Stimulated activated CD4-positive, alpha-beta T cell treated with anti-CD3 and anti-CD28 coated beads, Interleukin-4, amount 100 ng/mL, for 48 hours (primary cell): ENCODE results near the gene PCNX2.

Experiments used
- DNase-seq, 2 donors: peaks; one replicate each; pipeline ENCODE4 v3.0.0-alpha.2; 2020; ENCODE audit warnings: low read depth in 2 of 2

The PCNX2 gene

DNA sequence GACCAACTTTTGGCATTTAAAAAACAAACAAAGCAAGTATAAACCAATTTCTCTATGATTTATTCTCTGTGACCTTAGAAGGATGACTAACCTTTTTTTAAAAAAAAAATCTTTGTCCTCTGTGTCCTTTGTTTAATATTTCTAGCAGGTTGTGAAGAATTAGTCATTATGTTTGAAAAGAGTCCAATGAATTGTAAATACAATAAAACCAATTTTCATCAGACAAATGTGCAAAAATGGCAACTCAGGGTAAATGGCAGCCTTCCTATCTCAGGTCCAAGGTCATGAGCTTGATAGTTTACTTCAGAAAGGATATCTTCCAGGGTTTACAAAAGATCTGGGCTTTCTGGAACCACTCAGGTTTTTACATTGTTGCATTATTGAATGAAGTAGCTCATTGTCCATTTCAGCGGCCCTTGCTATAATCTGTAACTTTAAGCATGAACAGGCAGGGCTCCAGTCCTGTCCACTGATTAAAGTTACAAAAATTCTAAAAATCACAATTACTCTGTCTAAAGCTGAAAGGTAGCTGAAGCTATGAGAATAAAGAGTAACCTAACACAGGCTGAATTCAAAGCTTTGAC lies 20.3 kb upstream of the PCNX2 start:
- DNase-seq = no peak

DNA sequence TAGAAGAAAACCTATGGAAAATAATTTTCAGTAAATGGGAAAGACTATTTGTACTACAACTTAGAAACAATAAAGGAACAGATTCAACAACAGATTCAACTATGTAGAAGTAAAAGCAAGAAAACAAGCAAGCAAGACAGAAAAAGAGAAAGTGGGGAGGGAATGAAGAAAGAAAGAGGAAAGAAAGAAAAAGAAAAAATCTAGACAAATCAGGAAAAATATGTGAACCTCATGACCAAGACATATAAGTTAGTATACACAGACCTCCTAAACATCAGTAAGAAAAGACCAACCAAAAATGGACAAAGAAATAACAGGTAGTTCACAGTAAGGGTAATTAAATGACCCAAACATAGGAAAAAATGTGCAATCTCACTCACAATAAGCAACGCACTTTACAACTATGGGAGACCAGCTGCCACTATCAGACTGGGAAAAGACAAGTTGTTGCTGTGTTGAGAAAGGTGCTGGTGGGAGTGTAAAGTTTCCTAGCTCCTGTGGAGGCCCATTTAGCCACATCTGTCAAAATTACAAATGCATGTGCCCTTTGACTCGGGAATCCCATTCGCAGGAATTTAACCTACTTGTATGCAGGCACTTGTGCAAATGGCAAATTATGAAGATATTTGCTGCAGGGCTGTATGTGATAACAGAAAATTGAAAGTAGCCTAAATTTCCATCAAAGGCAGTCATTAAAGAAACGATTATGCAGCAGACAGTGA lies 18.1 kb upstream of the PCNX2 start:
- no peak for DNase-seq

DNA sequence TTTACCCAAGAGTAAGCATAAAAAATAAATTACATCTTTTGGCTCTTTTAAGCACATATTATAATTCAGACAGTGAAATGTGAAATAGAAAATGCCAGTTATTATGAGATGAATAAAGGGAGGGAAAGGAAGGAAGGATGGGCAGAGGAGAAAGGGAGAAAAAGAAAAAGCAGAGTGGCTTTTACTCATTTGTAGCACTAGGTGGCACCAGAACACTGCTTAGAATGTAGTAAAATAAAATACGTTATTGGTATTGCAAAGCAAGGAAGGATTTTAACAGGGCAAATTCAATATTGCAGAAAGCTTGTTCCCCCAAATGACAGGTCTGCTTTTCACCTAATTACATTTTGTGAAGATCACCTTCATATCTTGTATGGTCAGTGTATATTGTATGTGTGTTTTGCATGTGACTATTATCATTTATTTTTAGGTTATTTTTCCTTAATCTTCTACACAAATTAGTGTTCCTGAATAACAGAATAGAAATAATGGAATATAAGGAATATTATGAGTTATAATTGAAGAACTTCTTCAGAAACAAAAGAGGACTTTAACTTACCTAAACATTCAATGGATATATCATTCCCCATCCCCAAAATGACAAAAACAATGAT lies 9.1 kb upstream of the PCNX2 start:
- DNase-seq = no peak

DNA sequence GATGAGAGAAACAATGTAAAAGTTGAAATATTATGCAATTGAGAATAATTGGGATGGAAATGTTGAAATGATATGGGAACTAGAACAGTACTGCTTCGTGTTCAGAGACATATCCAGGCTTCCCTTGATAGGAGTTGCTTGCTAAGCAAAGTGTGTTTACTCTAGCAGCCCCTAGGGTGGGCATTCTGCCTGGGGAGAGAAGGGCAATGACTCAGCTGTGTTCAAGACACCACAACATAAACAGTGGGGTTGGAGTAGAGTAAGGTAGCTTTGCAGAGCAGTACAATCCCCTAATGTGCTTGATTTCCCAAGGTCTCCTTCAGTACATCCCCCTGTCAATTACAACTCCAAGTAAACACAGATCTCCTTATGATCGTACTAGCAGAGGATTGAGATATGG lies 4.8 kb upstream of the PCNX2 start:
- DNase-seq = no peak

DNA sequence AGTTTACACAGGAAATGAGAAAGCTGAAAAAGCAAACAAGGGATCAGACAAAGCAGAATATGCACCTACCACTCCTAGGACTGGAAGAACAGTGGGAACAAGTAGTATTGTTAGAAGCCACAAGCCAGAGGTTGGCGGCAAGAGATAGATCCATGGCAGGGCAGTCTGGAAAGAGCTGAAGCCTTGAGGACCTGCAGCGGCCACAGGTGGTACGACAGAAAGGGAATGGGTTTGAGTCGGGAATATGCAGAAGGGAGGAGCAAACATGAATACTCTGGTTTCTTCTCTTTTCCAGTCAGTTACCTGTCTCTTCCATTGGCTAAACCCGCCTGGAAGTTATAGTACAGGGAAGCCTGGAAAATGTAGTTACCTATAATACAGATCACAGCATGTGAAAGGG lies 3.9 kb upstream of the PCNX2 start:
- DNase-seq = no peak

DNA sequence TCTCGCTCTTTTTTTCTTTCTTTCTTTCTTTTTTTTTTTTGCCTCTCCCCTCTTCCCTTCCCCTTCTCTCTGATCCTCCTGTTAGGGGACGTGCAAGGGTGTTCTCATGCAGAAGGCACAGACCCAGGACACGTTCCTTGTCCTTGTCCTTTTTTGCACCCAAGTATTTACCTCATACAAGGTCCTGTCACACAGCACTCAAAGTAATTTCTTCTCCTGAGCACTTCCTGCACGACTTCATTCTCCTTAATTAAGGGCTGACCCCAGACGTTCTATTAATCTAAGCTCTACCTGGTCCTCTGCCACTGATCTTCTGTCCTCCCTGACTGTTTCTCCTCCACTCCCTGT lies 424 bp upstream of the PCNX2 start:
- DNase-seq = no peak

DNA sequence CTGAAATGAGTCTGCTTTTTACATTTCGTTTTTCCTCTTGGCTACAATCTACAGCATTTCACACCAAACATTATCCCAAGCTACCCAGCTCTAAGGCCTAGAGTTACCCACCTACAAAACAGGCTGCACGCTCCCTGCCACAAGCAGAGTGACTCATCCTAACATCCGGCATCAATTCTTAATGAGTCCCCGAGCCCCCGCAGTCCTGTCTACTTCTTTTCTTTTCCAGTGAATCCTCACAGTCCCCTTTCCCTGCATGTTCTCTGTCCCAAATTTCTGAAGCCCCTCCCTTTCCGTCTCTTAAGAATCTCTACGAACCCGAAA lies 650 bp downstream of the PCNX2 start:
- peak; percentile 14 to 37 for DNase-seq

DNA sequence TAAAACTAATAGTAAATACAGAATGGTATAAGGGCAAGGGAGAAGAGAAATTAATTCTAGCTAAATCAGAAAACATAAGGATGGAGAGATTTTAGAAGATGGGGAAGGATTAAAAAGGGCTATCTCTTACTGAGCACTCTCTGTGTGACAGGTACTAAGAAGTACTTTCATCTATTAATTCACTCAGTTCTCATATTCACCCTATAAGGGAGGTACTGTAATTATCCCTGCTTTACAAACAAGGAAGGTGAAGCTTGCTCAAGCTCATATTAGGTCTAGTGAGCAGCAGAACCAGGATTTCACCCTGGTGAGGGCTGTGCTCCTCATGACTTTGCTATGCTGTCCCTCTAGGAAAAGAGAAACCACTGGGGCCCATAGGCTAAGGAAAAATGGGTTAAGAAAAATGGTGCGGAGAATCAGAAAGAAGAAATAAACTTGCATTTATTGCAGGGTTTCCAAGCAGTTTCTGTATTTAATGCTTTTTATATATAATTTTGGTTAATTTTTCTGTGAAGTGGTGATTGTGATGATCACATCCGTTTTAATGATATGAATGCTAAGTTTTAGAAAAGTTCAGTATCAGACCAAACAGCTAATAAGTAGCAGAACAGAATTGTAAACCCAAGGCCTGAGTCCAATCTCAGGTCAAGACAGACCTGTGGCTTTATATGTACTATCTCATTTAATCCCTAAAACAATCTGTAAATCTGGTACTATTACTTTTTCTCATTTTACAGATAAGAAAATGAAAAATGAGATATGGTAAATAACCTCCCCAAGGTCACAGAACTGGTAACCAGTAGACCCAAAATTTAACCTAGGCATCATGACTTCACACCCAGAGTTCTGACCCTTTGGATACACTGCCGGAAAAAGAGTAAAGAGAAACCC lies 1.7 kb downstream of the PCNX2 start:
- DNase-seq = no peak

DNA sequence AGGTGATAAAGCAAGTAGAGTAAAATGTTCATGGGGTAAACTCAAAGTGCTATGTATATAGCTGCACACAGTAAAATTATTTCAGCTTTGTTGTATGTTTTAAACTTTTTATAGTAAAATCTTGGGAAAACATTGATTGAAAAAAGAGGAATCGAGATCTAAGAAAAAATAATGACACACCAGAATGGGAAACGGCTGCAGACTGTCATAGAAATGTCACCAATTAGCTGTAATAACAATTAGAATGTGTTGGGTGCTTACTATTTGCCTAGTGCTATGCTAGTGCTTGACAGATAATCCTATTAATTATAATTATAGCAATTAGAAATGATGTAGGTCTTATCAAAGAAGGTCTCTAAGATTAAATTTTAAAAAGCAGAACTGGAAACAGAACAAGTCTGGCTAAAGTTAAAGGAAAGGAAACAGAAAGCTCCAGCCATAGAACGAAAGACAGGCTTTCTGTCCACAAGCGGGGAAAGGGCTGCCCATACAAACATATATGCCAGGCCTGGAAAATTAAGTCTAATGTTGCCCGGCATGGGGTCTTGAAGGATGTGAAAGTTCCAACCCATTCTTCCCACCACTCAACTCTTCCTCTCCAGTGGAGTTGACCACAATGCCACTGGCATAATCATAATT lies 5.0 kb downstream of the PCNX2 start:
- DNase-seq = no peak

DNA sequence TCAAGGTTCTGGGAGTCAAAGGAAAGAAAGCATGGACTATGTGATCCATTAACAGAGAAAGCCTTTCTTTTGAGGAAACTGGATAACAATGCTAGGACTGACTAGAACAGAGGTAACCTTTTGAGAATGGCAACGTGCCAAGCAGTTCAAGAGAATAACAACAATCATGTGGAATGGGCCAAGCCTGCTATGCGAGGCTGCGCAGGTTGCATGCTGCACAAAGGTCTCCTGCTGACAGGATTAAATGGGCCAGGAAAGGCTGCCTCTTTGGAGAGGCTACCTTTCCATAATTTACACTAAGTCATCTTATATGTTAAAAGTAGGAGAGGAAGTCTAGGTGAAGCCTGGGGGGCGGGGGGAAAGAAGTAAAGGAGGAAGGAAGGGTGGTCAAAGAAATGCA lies 5.8 kb downstream of the PCNX2 start:
- no peak for DNase-seq

DNA sequence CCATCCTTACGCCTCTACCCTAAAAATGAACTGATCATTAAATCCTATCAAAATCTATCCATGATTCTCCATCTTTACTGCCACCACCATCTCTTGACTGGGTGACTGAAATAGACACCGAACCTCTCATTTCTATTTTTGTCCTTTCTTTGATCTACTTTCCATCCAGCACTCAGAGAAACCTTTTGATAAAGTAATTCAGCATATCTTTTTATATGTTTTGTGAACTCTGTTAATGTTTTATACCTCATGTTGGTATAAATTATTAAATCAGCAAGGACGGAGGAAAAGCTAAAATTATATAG lies 13.0 kb downstream of the PCNX2 start:
- no peak for DNase-seq

DNA sequence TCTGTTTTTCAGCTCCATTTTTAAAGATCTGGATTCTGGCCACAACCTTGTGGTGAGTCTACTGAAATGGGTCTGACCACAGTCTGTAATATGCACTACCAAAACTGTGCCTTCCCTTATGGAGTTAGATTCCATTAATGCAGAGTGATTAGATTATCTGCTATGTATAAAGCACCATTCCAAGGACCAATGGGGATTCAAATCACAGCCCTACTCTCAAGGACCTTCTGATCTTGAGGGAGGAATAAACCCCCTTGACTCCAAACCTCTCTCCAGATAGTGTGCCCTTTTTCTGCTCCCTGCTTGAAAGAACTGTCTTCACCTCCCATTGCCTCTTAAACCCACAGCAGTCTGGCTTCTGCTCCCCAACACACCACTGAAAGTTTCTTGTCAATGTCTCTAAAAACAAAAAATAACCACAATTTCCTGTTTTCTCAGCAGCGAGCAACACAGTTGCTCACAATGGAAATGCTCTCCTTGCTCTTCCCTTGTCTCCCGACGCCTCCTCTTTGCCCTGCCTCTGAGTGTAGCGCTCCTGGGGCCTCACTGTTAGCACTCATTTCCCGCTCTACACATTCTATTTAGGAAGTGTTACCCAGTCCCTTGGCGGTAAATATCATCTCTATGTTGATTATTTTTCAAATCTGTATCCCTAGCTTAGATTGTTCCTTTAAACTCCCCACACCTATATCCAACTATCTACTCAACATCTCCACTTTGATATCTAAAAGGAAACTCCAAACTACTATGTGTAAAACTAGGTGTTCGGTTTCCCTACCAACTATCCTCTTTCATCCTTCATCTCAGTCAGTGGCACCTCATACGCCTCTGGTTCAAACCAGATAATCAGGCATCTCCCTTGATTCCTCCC lies 13.6 kb downstream of the PCNX2 start:
- no peak for DNase-seq

DNA sequence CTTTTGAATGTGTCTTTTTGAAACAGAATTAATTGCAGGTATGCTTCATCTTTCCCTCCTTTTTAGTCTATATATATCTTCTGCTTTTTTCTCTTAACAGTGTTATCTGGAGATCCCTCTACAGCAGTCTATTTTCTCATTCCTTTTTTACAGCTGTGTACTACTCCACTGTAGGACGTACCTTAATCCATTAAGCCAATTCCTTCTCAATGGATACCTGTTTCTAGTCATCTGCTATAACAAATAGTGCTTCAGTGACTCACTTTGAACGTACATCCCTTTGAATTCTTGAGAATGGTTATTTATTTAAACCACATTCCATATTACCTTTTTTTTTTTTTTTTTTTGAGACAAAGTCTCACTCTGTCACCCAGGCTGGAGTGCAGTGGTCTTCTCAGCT lies 15.6 kb downstream of the PCNX2 start:
- DNase-seq = no peak

DNA sequence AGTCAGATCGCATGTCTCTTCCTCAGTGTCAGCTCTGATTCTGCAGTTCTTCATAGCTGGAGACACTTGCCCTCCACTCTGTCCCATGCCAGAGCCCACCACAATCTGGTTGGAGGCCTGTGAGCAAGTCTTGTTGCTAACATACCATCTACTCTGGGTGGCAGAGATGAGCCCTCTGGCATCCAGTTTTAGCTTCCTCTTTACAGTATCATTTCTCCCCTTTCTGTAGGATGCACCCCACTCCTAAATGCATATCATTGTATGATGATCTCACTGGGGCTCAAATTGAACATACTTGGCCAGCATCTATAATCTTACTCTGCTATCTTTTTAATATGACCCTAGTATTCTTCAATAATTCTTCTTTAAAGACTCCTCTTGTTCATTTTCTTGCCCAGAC lies 16.9 kb downstream of the PCNX2 start:
- DNase-seq = no peak

DNA sequence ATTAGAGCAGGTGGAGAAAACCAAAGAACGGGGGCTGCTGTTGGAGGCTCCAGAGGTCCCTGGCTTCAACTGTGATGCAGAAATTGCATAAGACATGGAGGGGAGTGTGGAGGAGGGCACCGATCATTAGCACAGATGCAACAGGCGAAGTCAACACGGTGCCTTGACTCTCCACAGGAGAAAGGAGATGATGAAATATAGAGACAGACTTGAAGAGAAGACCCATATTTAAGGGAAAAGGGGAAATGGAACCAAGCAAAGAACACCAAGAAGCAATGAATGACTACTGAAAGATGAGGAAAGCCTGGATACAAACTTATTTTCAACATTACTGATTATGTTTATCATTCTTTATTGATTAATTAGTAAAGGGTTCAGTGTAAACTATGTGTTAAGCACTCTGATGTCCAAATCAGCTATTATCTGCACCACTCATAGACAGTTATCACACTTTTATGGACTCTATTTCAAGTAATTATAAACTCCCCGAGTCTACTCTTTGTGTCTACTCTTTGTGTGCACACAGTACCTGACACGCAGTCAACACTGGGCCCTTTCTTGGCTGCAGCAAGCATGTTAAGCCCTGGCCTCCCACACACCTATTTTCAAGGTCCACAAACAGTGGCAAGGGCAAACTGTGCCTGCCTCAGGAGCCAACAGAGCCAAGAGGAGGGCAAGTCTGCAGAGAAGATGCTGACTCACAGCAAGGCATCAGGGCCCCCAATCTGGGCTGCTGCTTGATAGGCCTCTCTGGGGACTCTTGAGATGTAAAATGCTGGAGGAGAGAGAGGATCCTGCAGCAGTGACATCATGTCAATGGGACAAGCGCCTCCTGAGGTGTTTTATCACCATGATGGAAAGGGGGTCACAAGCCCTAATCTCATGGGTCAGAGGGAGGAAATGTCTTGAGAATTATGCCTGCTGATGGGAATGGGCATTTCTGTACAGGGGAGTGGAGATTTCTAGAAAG lies 17.6 kb downstream of the PCNX2 start:
- DNase-seq = no peak

DNA sequence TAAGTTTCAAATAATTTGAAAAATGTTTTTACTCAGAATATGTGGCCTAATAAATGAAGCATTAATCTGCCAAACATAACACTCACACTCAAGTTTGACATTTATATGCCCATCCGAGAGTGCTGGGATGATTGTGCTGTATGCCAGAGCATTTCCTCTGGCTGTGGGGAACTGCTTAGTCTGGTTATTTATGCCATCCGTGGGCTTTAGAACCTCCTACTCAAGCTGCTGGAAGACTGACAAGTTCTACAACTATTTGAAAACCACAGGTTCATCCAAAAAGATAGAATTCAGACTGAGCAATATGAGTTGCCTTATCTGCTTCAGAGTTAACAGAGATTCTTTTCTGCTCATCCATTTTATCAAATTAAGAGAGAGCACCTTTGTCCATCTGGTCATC lies 25.9 kb downstream of the PCNX2 start:
- DNase-seq = no peak

DNA sequence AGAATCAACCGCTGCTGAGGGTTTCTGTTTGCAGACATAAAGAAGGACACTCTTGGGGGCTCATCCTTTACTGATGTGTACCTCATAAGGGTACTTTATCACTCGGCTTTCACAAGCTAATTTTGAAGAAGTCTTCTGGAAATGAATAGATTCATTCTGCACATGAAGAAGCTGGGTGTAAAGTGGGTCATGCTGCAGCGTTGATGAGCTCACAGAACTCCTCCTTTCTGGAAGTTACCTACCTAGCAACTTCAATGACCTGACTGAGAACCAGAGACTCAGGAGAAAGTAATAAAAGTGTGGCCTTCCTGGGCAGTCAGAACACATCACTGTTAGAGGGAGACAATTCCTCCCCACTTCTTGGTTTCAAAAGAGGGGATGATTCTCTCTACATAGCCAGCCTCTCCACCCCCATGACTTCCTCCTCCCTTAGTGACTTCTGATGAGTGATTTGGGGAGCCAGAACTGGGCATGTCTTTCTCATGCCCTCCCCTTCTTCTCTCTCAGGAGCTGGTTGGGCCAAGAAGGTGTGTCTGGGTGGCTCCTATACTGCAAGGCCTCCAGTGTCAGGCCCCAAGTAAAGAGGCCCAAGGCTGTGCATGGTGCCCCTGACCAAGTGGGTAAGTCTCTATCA lies 27.0 kb downstream of the PCNX2 start:
- no peak for DNase-seq

DNA sequence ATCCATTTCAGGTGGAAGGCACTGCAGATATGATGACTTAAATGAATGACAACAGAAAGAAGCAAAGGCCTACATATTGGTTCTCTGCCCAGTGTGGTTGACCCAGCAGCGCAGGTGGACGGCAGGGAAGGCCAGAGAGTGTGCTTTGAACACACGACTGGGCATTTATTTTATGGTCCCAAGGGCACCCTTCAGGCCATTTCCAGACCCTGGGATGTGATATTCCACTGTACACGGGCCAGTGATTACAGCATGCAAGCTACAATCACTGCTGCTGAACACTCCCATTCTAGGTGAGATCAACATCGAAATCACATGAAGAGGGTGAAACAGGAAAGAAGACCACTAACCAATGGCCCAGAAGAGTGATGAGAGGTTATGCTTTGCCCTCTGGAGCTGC lies 33.8 kb downstream of the PCNX2 start:
- DNase-seq = no peak

DNA sequence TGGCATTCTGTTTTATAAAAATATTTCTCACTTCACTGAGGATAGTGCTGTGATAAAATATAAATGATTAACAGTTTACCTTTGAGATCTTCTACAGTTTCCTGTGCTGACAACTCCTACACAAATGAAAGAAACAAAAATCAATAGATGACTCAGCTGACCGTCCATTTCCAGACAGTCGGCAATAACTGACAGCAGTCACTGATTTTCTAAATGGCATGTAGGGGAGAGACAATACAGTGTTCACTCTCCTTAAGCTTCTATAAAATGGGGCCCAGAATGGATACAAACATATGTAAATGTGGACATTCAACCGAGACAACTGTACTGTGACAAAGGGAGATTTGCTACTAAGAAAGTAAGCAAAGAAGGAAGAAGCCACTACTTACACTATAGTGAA lies 34.3 kb downstream of the PCNX2 start:
- no peak for DNase-seq

DNA sequence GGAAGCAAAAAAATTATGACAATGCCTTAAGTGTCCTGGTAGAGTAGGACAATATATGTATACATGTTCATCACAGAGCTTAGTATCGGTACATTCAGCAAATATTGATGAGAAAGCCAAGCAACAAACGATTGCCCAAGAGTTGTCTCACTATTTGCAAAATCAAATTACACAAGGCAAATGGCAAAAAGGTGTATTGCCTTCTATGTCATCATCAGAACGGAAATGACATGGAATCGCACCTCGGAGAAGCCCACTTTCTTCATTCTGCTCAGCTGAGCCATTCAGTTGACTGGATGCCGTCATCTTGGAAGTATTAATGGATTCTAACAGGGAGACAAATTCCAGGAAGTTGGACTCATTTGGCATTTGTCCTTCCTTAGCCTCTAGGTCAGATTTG lies 37.7 kb downstream of the PCNX2 start:
- no peak for DNase-seq
